Esophagus muscularis mucosa (tissue), 4 donors: ENCODE measurements around the gene PDE1A. TPM values are rescaled to one million over a fixed set of nuclear protein-coding genes. Genes with fewer than 3 reads are reported as not detected.
A peak's percentile ranks its signal among the peaks of the same experiment; 100 is the strongest.

Experiments
- DNase-seq: peaks from one replicate; pipeline ENCODE4 v3.0.0-alpha.2; 2017; ENCODE audit errors: extremely low spot score
- H3K27ac ChIP-seq, 4 donors: fragments of 200-600 bp; sonication (generic); replicated peaks in 1 of 4; 1 replicate in 3 of 4; 2 replicates in 1 of 4; pipeline ENCODE4 v1.5.1; 2016 to 2019; ENCODE audit warnings: mild to moderate bottlenecking in 1 of 4
- H3K27me3 ChIP-seq, 4 donors: fragments of 200-600 bp; sonication (generic); one replicate each; pipeline versions ENCODE4 v1.5.1 to v1.6.0; 2016 to 2019
- H3K36me3 ChIP-seq, 4 donors: fragments of 200-600 bp; sonication (generic); one replicate each; pipeline ENCODE4 v1.5.1; 2016 to 2019
- H3K4me1 ChIP-seq, 4 donors: fragments of 200-600 bp; sonication (generic); one replicate each; pipeline ENCODE4 v1.5.1; 2016 to 2019
- H3K4me3 ChIP-seq, 4 donors: fragments of 200-600 bp; sonication (generic); 1 replicate in 2 of 4; 2 replicates in 2 of 4; pipeline ENCODE4 v1.5.1; 2016 to 2019; ENCODE audit warnings: mild to moderate bottlenecking in 4 of 4, moderate library complexity in 1 of 4
- H3K9me3 ChIP-seq, 4 donors: fragments of 200-600 bp; sonication (generic); 1 replicate in 3 of 4; 2 replicates in 1 of 4; pipeline ENCODE4 v1.5.1; 2016 to 2019
- EP300 ChIP-seq: sonication (generic); formaldehyde crosslinking; IDR thresholded peaks from one replicate; pipeline ENCODE4 v1.6.1; 2017; ENCODE audit warnings: antibody characterized with exemption
- POLR2A ChIP-seq: fragments of 450-650 bp; IDR thresholded peaks from one replicate; pipeline ENCODE4 v1.6.1; 2017; ENCODE audit warnings: antibody characterized with exemption, moderate library complexity, mild to moderate bottlenecking, low read depth
- POLR2AphosphoS5 ChIP-seq, 2 donors: sonication (generic); formaldehyde crosslinking; IDR thresholded peaks; one replicate each; pipeline ENCODE4 v1.6.1; 2017; ENCODE audit warnings: antibody characterized with exemption in 2 of 2
- WGBS: methylation state at CpG from one replicate; pipeline ENCODE4 v1.1.5; 2018; 5-methylcytosine and 5-hydroxymethylcytosine counted together
- intact Hi-C: fragments of 100-400 bp; cut with DNase I; formaldehyde crosslinking; loops from one replicate; pipeline ENCODE4 v1.15.1; 2023
- total RNA-seq, 4 donors: library from RNA; depleted of rRNA; stranded (reverse); fragments of >200 nt; gene quantifications; one replicate each; pipeline versions ENCODE4 v1.1.0 to v1.2.1, GENCODE V29; 2016
- TF ChIP-seq, protein P1 (sequence below), 3 experiments: fragments of 200-600 bp in 2 of 3; fragments of 450-650 bp in 1 of 3; sonication (generic) in 2 of 3; IDR thresholded peaks; one replicate each; pipeline ENCODE4 v1.5.1; 2017 to 2019; ENCODE audit warnings: antibody characterized with exemption in 3 of 3, mild to moderate bottlenecking in 2 of 3, moderate library complexity in 1 of 3

PDE1A gene
- total RNA-seq, 4 donors from 2014 or later = 10.2 to 13.6 (median 10.9) TPM

DNA sequence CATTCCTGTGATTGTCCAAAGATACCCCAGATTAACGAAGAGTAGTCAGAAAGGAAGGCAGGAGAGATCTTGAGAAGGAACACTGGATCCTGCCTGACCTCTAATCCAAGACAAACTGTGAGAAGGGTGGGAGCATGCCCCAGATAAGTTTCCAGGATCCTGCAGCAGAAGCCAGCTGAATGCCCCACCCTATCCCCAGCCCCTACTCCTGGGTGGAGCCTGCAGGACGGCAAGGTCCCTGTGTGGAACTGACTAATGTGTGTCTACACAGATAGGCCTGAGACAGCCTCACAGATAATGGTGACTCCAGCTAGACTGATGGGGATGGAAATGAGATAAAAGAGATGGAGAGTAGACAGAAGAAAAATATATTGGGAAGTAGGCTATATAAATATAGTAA, 174.3 kb downstream of the PDE1A start:
- DNase-seq = no peak
- WGBS = 89% methylated on average over 2 of the region's 2 CpGs
- intact Hi-C loops = no loop called here
- Histone ChIP-seq H3K27ac (no peak overlapping the region), H3K4me3 (no peak overlapping the region), H3K4me1 (no peaks in the 10 kb centered on the region), H3K36me3 (no peaks in the 10 kb centered on the region), H3K9me3 (no peaks in the 10 kb centered on the region), H3K27me3 (no peaks in the 10 kb centered on the region)
- TF ChIP-seq POLR2A = no peak
- TF ChIP-seq POLR2AphosphoS5 (IDR thresholded peaks at IDR 0.05) = no peak
- TF ChIP-seq, protein P1, sequence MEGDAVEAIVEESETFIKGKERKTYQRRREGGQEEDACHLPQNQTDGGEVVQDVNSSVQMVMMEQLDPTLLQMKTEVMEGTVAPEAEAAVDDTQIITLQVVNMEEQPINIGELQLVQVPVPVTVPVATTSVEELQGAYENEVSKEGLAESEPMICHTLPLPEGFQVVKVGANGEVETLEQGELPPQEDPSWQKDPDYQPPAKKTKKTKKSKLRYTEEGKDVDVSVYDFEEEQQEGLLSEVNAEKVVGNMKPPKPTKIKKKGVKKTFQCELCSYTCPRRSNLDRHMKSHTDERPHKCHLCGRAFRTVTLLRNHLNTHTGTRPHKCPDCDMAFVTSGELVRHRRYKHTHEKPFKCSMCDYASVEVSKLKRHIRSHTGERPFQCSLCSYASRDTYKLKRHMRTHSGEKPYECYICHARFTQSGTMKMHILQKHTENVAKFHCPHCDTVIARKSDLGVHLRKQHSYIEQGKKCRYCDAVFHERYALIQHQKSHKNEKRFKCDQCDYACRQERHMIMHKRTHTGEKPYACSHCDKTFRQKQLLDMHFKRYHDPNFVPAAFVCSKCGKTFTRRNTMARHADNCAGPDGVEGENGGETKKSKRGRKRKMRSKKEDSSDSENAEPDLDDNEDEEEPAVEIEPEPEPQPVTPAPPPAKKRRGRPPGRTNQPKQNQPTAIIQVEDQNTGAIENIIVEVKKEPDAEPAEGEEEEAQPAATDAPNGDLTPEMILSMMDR (IDR thresholded peaks at IDR 0.05) = no peak
- TF ChIP-seq EP300 = no peak

DNA sequence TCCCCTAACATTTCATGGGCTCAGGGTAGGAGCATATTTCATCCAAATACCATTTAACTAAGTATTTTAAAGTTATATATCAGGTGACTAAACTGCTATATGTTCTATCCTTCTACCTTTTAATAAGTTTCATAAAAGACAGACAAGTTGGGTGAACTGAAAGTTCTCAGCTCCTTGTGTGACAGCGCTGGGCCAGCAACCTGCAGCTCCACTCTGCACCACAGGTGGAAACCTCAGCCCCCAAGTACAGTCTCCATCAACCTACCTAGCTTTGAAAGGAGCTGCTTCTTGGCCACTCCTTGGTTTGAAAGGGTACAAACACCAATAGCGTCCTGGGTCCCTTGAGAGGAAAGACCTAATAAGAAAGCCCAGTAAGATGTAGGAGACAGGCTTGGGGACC, 177.9 kb downstream of the PDE1A start:
- Histone ChIP-seq H3K4me1 (no peaks in the 10 kb centered on the region), H3K36me3 (no peaks in the 10 kb centered on the region), H3K27me3 (no peaks in the 10 kb centered on the region), H3K27ac (peak overlapping the region in 1 of 4 donors; percentile 5), H3K9me3 (no peaks in the 10 kb centered on the region), H3K4me3 (no peak overlapping the region)
- intact Hi-C loops = no loop called here
- DNase-seq = no peak
- TF ChIP-seq EP300 (no peak), POLR2AphosphoS5 (IDR thresholded peaks at IDR 0.05) (no peak), POLR2A (no peak)
- TF ChIP-seq, protein P1 (IDR thresholded peaks at IDR 0.05) = no peak
- WGBS = 83% methylated on average over 2 of the region's 2 CpGs

- Histone ChIP-seq H3K9me3 (no peaks in the 10 kb centered on the region), H3K4me3 (no peak overlapping the region), H3K4me1 (no peaks in the 10 kb centered on the region), H3K27ac (no peak overlapping the region), H3K27me3 (no peaks in the 10 kb centered on the region), H3K36me3 (no peaks in the 10 kb centered on the region)
- 79% methylated on average over 6 of the region's 6 CpGs for WGBS
- intact Hi-C loops = no loop called here
- no peak for DNase-seq
- no peak for TF ChIP-seq POLR2AphosphoS5 (IDR thresholded peaks at IDR 0.05)
- TF ChIP-seq POLR2A = no peak
- TF ChIP-seq, protein P1 (IDR thresholded peaks at IDR 0.05) = no peak
- TF ChIP-seq EP300 = no peak
Observed at GRCh38 chr2:182248362-182248761, 178.5 kb downstream of the PDE1A start.

DNA sequence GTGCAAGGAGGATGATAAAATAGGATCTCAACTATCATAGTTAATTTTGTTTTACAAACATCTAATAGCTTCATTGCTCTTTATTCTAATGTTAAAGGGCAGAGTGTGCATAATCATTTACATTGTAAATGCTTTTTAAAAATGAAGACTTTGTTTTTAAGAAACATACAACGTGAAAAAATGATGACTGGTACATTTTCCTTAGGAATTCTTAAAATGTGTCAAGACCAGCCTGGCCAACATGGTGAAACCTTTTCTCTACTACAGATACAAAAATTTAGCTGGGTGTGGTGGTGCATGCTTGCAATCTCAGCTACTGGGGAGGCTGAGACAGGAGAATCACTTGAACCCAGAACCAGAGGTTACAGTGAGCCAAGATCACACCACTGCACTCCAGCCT, 179.0 kb downstream of the PDE1A start:
- Histone ChIP-seq H3K4me1 (no peaks in the 10 kb centered on the region), H3K36me3 (no peaks in the 10 kb centered on the region), H3K9me3 (no peaks in the 10 kb centered on the region), H3K4me3 (no peak overlapping the region), H3K27ac (no peak overlapping the region), H3K27me3 (no peaks in the 10 kb centered on the region)
- intact Hi-C loops = no loop called here
- no peak for DNase-seq
- TF ChIP-seq POLR2A = no peak
- TF ChIP-seq, protein P1 (IDR thresholded peaks at IDR 0.05) = no peak
- TF ChIP-seq EP300 = no peak
- TF ChIP-seq POLR2AphosphoS5 (IDR thresholded peaks at IDR 0.05) = no peak
- WGBS = 92% methylated on average over 1 of the region's 1 CpG

DNA sequence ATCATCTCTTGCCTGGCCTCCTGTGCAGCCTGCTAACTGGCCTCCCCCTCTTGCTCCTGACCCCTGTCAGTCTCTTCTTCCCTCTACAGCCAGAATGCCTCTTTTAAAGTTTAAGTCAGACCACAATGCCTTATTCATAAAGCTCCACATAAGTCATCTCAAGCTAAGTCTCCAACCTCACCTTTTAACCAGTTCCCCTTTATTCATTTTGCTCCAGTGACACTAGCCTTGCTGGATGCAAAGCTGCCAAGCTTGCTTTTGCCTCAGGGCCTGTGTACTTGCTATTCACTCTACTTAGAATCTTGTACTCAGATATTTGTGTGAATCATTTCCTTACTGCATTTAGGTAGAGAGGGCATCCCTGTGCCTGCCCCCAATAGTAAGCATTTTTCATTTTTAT, 180.9 kb downstream of the PDE1A start:
- TF ChIP-seq, protein P1 (IDR thresholded peaks at IDR 0.05) = no peak
- TF ChIP-seq POLR2AphosphoS5 (IDR thresholded peaks at IDR 0.05) (no peak), POLR2A (no peak), EP300 (no peak)
- intact Hi-C loops = no loop called here

More for the DNA sequence above, 180.9 kb downstream of the PDE1A start:
- no peaks in the 10 kb centered on the region for H3K27me3 ChIP-seq
- no peaks in the 10 kb centered on the region for H3K4me1 ChIP-seq
- H3K27ac ChIP-seq = no peak overlapping the region
- H3K4me3 ChIP-seq = no peak overlapping the region
- no peak for DNase-seq
- H3K36me3 ChIP-seq = no peaks in the 10 kb centered on the region
- no peaks in the 10 kb centered on the region for H3K9me3 ChIP-seq
